HepG2 (cell line): ENCODE measurements around the gene TRIM8. TPM values are rescaled to one million over a fixed set of nuclear protein-coding genes. Genes with fewer than 3 reads are reported as not detected.
A peak's percentile ranks its signal among the peaks of the same experiment; 100 is the strongest.

ENCODE experiments used
- ARNTL ChIP-seq: sonication (generic); formaldehyde crosslinking; IDR thresholded peaks from 2 replicates; pipeline ENCODE4 v1.4.0; 2020; ENCODE audit warnings: mild to moderate bottlenecking, missing genetic modification reagents
- CREM ChIP-seq, 2 experiments: sonication (generic) in 1 of 2; formaldehyde crosslinking in 1 of 2; IDR thresholded peaks; 2 replicates each; pipeline versions ENCODE4 v1.4.0 to v1.6.1; 2016 to 2020; ENCODE audit warnings: antibody characterized with exemption in 1 of 2, mild to moderate bottlenecking in 1 of 2, missing genetic modification reagents in 1 of 2
- DPF2 ChIP-seq: sonication (generic); formaldehyde crosslinking; IDR thresholded peaks from 2 replicates; pipeline ENCODE4 v1.4.0; 2020; ENCODE audit warnings: mild to moderate bottlenecking, low read depth, missing genetic modification reagents, borderline replicate concordance
- EP300 ChIP-seq, 3 experiments: sonication (generic) in 1 of 3; formaldehyde crosslinking in 1 of 3; IDR thresholded peaks; 2 replicates each; pipeline versions ENCODE4 v1.5.1 to v1.6.1; 2011 to 2020; ENCODE audit warnings: low read depth in 2 of 3, low read length in 2 of 3, borderline replicate concordance in 1 of 3, improper control_type of control experiment in 1 of 3, mild to moderate bottlenecking in 1 of 3, missing genetic modification reagents in 1 of 3, moderate library complexity in 1 of 3
- ETV6 ChIP-seq: sonication (generic); formaldehyde crosslinking; conservative IDR thresholded peaks from 2 replicates; pipeline ENCODE4 v1.4.0; 2020; ENCODE audit warnings: missing genetic modification reagents
- GTF3A ChIP-seq: sonication (generic); formaldehyde crosslinking; conservative IDR thresholded peaks from 2 replicates; pipeline ENCODE4 v1.4.0; 2020; ENCODE audit warnings: mild to moderate bottlenecking, missing genetic modification reagents
- KAT8 ChIP-seq: IDR thresholded peaks from 2 replicates; pipeline ENCODE4 v1.6.1; 2016; ENCODE audit warnings: missing genetic modification reagents, missing compliant biosample characterization
- MATR3 ChIP-seq: sonication (generic); formaldehyde crosslinking; IDR thresholded peaks from 2 replicates; pipeline ENCODE4 v1.4.0; 2020; ENCODE audit warnings: missing genetic modification reagents
- MBNL3 ChIP-seq: fragments of 250-450 bp; sonication (Bioruptor Pico); conservative IDR thresholded peaks from 2 replicates; pipeline ENCODE4 v1.8.0; 2022; ENCODE audit warnings: mild to moderate bottlenecking, inconsistent platforms
- MXD1 ChIP-seq: sonication (generic); formaldehyde crosslinking; IDR thresholded peaks from 2 replicates; pipeline ENCODE4 v1.4.0; 2020; ENCODE audit warnings: mild to moderate bottlenecking, missing genetic modification reagents
- NBN ChIP-seq: fragments of 450-650 bp; conservative IDR thresholded peaks from 2 replicates; pipeline ENCODE4 v1.6.1; 2017
- PTBP1 ChIP-seq: fragments of 200-400 bp; formaldehyde crosslinking; IDR thresholded peaks from 2 replicates; pipeline ENCODE4 v1.6.1; 2018; ENCODE audit warnings: low read length, low read depth; ENCODE audit not compliant: poor library complexity, severe bottlenecking
- RFX1 ChIP-seq: fragments of 450-650 bp; IDR thresholded peaks from 2 replicates; pipeline ENCODE4 v1.6.1; 2017
- SAP130 ChIP-seq: IDR thresholded peaks from 2 replicates; pipeline ENCODE4 v1.6.1; 2016; ENCODE audit warnings: low read depth
- STAG1 ChIP-seq: sonication (generic); formaldehyde crosslinking; IDR thresholded peaks from 2 replicates; pipeline ENCODE4 v1.4.0; 2020; ENCODE audit warnings: missing genetic modification reagents
- TEAD3 ChIP-seq: optimal IDR thresholded peaks from 2 replicates; pipeline ENCODE3; 2016; ENCODE audit warnings: borderline replicate concordance
- UBTF ChIP-seq: sonication (generic); formaldehyde crosslinking; IDR thresholded peaks from 2 replicates; pipeline ENCODE4 v1.4.0; 2020; ENCODE audit warnings: mild to moderate bottlenecking, missing genetic modification reagents
- ZBTB38 ChIP-seq: sonication (generic); formaldehyde crosslinking; IDR thresholded peaks from 2 replicates; pipeline ENCODE4 v1.5.1; 2020; ENCODE audit warnings: mild to moderate bottlenecking, missing genetic modification reagents
- ZBTB39 ChIP-seq: sonication (generic); formaldehyde crosslinking; IDR thresholded peaks from 2 replicates; pipeline ENCODE4 v1.5.0; 2020; ENCODE audit warnings: missing genetic modification reagents
- ZNF329 ChIP-seq: sonication (generic); formaldehyde crosslinking; IDR thresholded peaks from 2 replicates; pipeline ENCODE4 v1.9.0; 2021; ENCODE audit warnings: low read depth, mild to moderate bottlenecking, missing genetic modification reagents
- ZNF503 ChIP-seq: sonication (generic); formaldehyde crosslinking; IDR thresholded peaks from 2 replicates; pipeline ENCODE4 v1.4.0; 2020; ENCODE audit warnings: missing genetic modification reagents
- ZNF557 ChIP-seq: sonication (generic); formaldehyde crosslinking; IDR thresholded peaks from 2 replicates; pipeline ENCODE4 v1.4.0; 2020; ENCODE audit warnings: missing genetic modification reagents
- ZNF720 ChIP-seq: sonication (generic); formaldehyde crosslinking; IDR thresholded peaks from 2 replicates; pipeline ENCODE4 v1.4.0; 2020; ENCODE audit warnings: missing genetic modification reagents
- polyA plus RNA-seq, 8 experiments: library from polyadenylated mRNA; depleted of rRNA in 3 of 8; stranded (reverse) in 7 of 8; unstranded in 1 of 8; fragments of >200 nt; fragmentation: Illumina TruSeq in 4 of 8; extraction: Trizol in 4 of 8; gene quantifications; 2 replicates each; pipeline versions ENCODE4 v1.2.1 to v1.2.3, GENCODE V29; 2011 to 2016; ENCODE audit warnings: low read depth in 4 of 8, missing spikeins in 1 of 8, mixed read lengths in 1 of 8; ENCODE audit not compliant: insufficient read depth in 1 of 8
- total RNA-seq, 5 experiments: library from RNA; depleted of rRNA; stranded (reverse); fragments of >200 nt; fragmentation: Illumina TruSeq; extraction: Trizol; gene quantifications; 2 replicates each; pipeline ENCODE4 v1.2.3, GENCODE V29; 2016; ENCODE audit warnings: low read depth in 1 of 5

Gene TRIM8
- total and polyA plus RNA-seq, 2 of the 13 experiments (the other 11 are each of a cell fraction or from before 2014, with no cell fraction given), result 38.9 to 66.5 TPM

GRCh38 chr10:102597131-102597991, 46.9 kb upstream of the TRIM8 start (continued):
- no peak for TF ChIP-seq GTF3A (CRISPR knock-in tag)
- peak; percentile 57; the same call in 1 of the 2 replicates for TF ChIP-seq ZNF557 (CRISPR knock-in tag)
- TF ChIP-seq MATR3, result no peak
- TF ChIP-seq ZNF720, result no peak
- TF ChIP-seq DPF2 (CRISPR knock-in tag), result 0 out of 2 replicates have a peak, but pooled peaks have one; percentile 38
- peak; percentile 69; the same call in 1 of the 2 replicates for TF ChIP-seq ZNF503 (CRISPR knock-in tag)
- peak; percentile 86 for TF ChIP-seq SAP130 (CRISPR knock-in tag)
- TF ChIP-seq EP300 (IDR thresholded peaks at IDR 0.05; ENCODE audit: low read depth in 2 of 2, low read length in 2 of 2), result peak in 1 of 2 experiments; percentile 59; a peak in 1 of 4 replicates
- peak; percentile 86 for TF ChIP-seq EP300 (CRISPR knock-in tag; IDR thresholded peaks at IDR 0.05; ENCODE audit: borderline replicate concordance)
- TF ChIP-seq PTBP1, result no peak
- no peak for TF ChIP-seq MBNL3 (CRISPR knock-in tag)
- TF ChIP-seq ARNTL, result peak; percentile 73
- peak; percentile 48; the same call in 1 of the 2 replicates for TF ChIP-seq UBTF (CRISPR knock-in tag)
- no peak for TF ChIP-seq MXD1 (CRISPR knock-in tag)
- TF ChIP-seq ZNF329 (CRISPR knock-in tag), result no peak
- TF ChIP-seq TEAD3 (CRISPR knock-in tag), result no peak
- TF ChIP-seq CREM (IDR thresholded peaks at IDR 0.05), result peak; percentile 63
- TF ChIP-seq CREM (CRISPR knock-in tag; IDR thresholded peaks at IDR 0.05), result no peak
- TF ChIP-seq ZBTB39 (CRISPR knock-in tag), result no peak
- TF ChIP-seq RFX1, result no peak
- peak; percentile 13; the same call in 1 of the 2 replicates for TF ChIP-seq STAG1 (CRISPR knock-in tag)
- 0 out of 2 replicates have a peak, but pooled peaks have one; percentile 67 for TF ChIP-seq ETV6 (CRISPR knock-in tag)
- no peak for TF ChIP-seq ZBTB38 (CRISPR knock-in tag)
- TF ChIP-seq NBN, result no peak
- TF ChIP-seq KAT8 (CRISPR knock-in tag), result peak; percentile 81
